Memory B cell (primary cell): ENCODE data around the gene XKR7.

ENCODE experiments used
- ATAC-seq: fragments of 150-1000 bp; cut with Tn5 transposase; 2 replicates; pipeline ENCODE4 v1.10.0; 2021; ENCODE audit warnings: low read depth, mild to moderate bottlenecking, moderate library complexity
- DNase-seq, 2 donors: peaks; one replicate each; pipeline ENCODE4 v3.0.0; 2022; ENCODE audit warnings: low spot score in 2 of 2
- H3K27ac Mint-ChIP-seq: one replicate; pipeline ENCODE4 v1.8.0; 2022; ENCODE audit warnings: mild to moderate bottlenecking, moderate library complexity, mixed read lengths
- H3K27me3 Mint-ChIP-seq: one replicate; pipeline ENCODE4 v1.8.0; 2022; ENCODE audit warnings: mixed read lengths
- H3K36me3 Mint-ChIP-seq: one replicate; pipeline ENCODE4 v1.8.0; 2022; ENCODE audit warnings: mild to moderate bottlenecking, mixed read lengths
- H3K4me1 Mint-ChIP-seq: one replicate; pipeline ENCODE4 v1.8.0; 2022; ENCODE audit warnings: mixed read lengths
- H3K4me3 Mint-ChIP-seq: one replicate; pipeline ENCODE4 v1.8.0; 2022; ENCODE audit warnings: mild to moderate bottlenecking, moderate library complexity, mixed read lengths
- H3K9me3 Mint-ChIP-seq: one replicate; pipeline ENCODE4 v1.8.0; 2022; ENCODE audit warnings: mixed read lengths

XKR7 gene

GRCh38 chr20:31979713-31980426 lies 11.9 kb downstream of the XKR7 start:
- H3K9me3 Mint-ChIP-seq: no peaks in the 10 kb centered on the region
- no peak for DNase-seq
- no peaks in the 10 kb centered on the region for H3K4me1 Mint-ChIP-seq
- no peaks in the 10 kb centered on the region for H3K36me3 Mint-ChIP-seq
- H3K27me3 Mint-ChIP-seq: peaks cover 24% of the 10 kb centered on the region
- H3K27ac Mint-ChIP-seq: no peak overlapping the region
- ATAC-seq: no peak
- H3K4me3 Mint-ChIP-seq: no peak overlapping the region

GRCh38 chr20:31981784-31982183 lies 13.8 kb downstream of the XKR7 start:
- no peaks in the 10 kb centered on the region for H3K36me3 Mint-ChIP-seq
- DNase-seq: no peak
- H3K4me3 Mint-ChIP-seq: no peak overlapping the region
- H3K27me3 Mint-ChIP-seq: peaks cover 16% of the 10 kb centered on the region
- no peaks in the 10 kb centered on the region for H3K4me1 Mint-ChIP-seq
- ATAC-seq: no peak
- no peaks in the 10 kb centered on the region for H3K9me3 Mint-ChIP-seq
- no peak overlapping the region for H3K27ac Mint-ChIP-seq

- Mint-ChIP-seq H3K4me3 (no peak overlapping the region), H3K9me3 (no peaks in the 10 kb centered on the region), H3K4me1 (no peaks in the 10 kb centered on the region), H3K36me3 (no peaks in the 10 kb centered on the region), H3K27me3 (peaks cover 8% of the 10 kb centered on the region), H3K27ac (no peak overlapping the region)
- no peak for ATAC-seq
- DNase-seq: no peak
These were observed 17.1 kb downstream of the XKR7 start for GRCh38 chr20:31984981-31985471.

- Mint-ChIP-seq H3K9me3 (no peaks in the 10 kb centered on the region), H3K4me3 (no peak overlapping the region), H3K27me3 (peaks cover 11% of the 10 kb centered on the region), H3K36me3 (no peaks in the 10 kb centered on the region), H3K4me1 (no peaks in the 10 kb centered on the region), H3K27ac (no peak overlapping the region)
- ATAC-seq: no peak
- no peak for DNase-seq
These were observed 19.8 kb downstream of the XKR7 start for GRCh38 chr20:31987744-31988143.

GRCh38 chr20:31988430-31989015 lies 20.6 kb downstream of the XKR7 start:
- no peak for ATAC-seq

GRCh38 chr20:31989030-31989645 lies 21.2 kb downstream of the XKR7 start:
- ATAC-seq (no peak), DNase-seq (no peak)
- Mint-ChIP-seq H3K9me3 (no peaks in the 10 kb centered on the region), H3K36me3 (no peaks in the 10 kb centered on the region), H3K27ac (no peak overlapping the region), H3K4me3 (no peak overlapping the region), H3K4me1 (no peaks in the 10 kb centered on the region), H3K27me3 (peaks cover 18% of the 10 kb centered on the region)

More at GRCh38 chr20:31988430-31989015, 20.6 kb downstream of the XKR7 start:
- Mint-ChIP-seq H3K27me3 (peaks cover 13% of the 10 kb centered on the region), H3K36me3 (no peaks in the 10 kb centered on the region), H3K9me3 (no peaks in the 10 kb centered on the region), H3K27ac (no peak overlapping the region), H3K4me1 (no peaks in the 10 kb centered on the region), H3K4me3 (no peak overlapping the region)
- DNase-seq: no peak

GRCh38 chr20:31990641-31991338 lies 22.8 kb downstream of the XKR7 start:
- Mint-ChIP-seq H3K36me3 (no peaks in the 10 kb centered on the region), H3K27ac (no peak overlapping the region), H3K27me3 (peaks cover 23% of the 10 kb centered on the region), H3K4me1 (peaks cover 7% of the 10 kb centered on the region), H3K9me3 (no peaks in the 10 kb centered on the region), H3K4me3 (no peak overlapping the region)
- DNase-seq: no peak
- no peak for ATAC-seq

- H3K4me3 Mint-ChIP-seq: no peak overlapping the region
- H3K36me3 Mint-ChIP-seq: no peaks in the 10 kb centered on the region
- H3K9me3 Mint-ChIP-seq: no peaks in the 10 kb centered on the region
- ATAC-seq (no peak), DNase-seq (no peak)
- H3K27me3 Mint-ChIP-seq: peaks cover 28% of the 10 kb centered on the region
- H3K27ac Mint-ChIP-seq: no peak overlapping the region
- peaks cover 11% of the 10 kb centered on the region for H3K4me1 Mint-ChIP-seq
These were observed 23.4 kb downstream of the XKR7 start for GRCh38 chr20:31991339-31991705.

- peaks cover 16% of the 10 kb centered on the region for H3K4me1 Mint-ChIP-seq
- peaks cover 2% of the 10 kb centered on the region for H3K36me3 Mint-ChIP-seq
- ATAC-seq (no peak), DNase-seq (no peak)
- peaks cover 34% of the 10 kb centered on the region for H3K27me3 Mint-ChIP-seq
- H3K9me3 Mint-ChIP-seq: no peaks in the 10 kb centered on the region
- H3K27ac Mint-ChIP-seq: no peak overlapping the region
- H3K4me3 Mint-ChIP-seq: no peak overlapping the region
These were observed 24.1 kb downstream of the XKR7 start for GRCh38 chr20:31992086-31992485.

- no peak overlapping the region for H3K4me3 Mint-ChIP-seq
- H3K27ac Mint-ChIP-seq: no peak overlapping the region
- DNase-seq (no peak), ATAC-seq (no peak)
- peaks cover 16% of the 10 kb centered on the region for H3K4me1 Mint-ChIP-seq
- H3K9me3 Mint-ChIP-seq: no peaks in the 10 kb centered on the region
- H3K36me3 Mint-ChIP-seq: peaks cover 2% of the 10 kb centered on the region
- peaks cover 33% of the 10 kb centered on the region for H3K27me3 Mint-ChIP-seq
These were observed 29.0 kb downstream of the XKR7 start for GRCh38 chr20:31996996-31997395.

GRCh38 chr20:31998246-31998645 lies 30.3 kb downstream of the XKR7 start:
- ATAC-seq: no peak
- Mint-ChIP-seq H3K27ac (no peak overlapping the region), H3K27me3 (peaks cover 27% of the 10 kb centered on the region)

GRCh38 chr20:32003325-32003724 lies 35.4 kb downstream of the XKR7 start:
- no peaks in the 10 kb centered on the region for H3K36me3 Mint-ChIP-seq
- H3K27ac Mint-ChIP-seq: no peak overlapping the region
- H3K27me3 Mint-ChIP-seq: peaks cover 4% of the 10 kb centered on the region
- H3K9me3 Mint-ChIP-seq: no peaks in the 10 kb centered on the region
- H3K4me1 Mint-ChIP-seq: no peaks in the 10 kb centered on the region
- DNase-seq (no peak), ATAC-seq (no peak)
- H3K4me3 Mint-ChIP-seq: no peak overlapping the region

More at GRCh38 chr20:31998246-31998645, 30.3 kb downstream of the XKR7 start:
- no peak for DNase-seq
- Mint-ChIP-seq H3K9me3 (no peaks in the 10 kb centered on the region), H3K4me3 (no peak overlapping the region), H3K36me3 (peaks cover 2% of the 10 kb centered on the region), H3K4me1 (peaks cover 16% of the 10 kb centered on the region)

- no peaks in the 10 kb centered on the region for H3K36me3 Mint-ChIP-seq
- H3K27ac Mint-ChIP-seq: no peak overlapping the region
- no peak for DNase-seq
- H3K9me3 Mint-ChIP-seq: no peaks in the 10 kb centered on the region
- no peaks in the 10 kb centered on the region for H3K4me1 Mint-ChIP-seq
- no peak overlapping the region for H3K4me3 Mint-ChIP-seq
- no peak for ATAC-seq
- peaks cover 5% of the 10 kb centered on the region for H3K27me3 Mint-ChIP-seq
These were observed 37.0 kb downstream of the XKR7 start for GRCh38 chr20:32004963-32005362.

GRCh38 chr20:32006053-32006452 lies 38.1 kb downstream of the XKR7 start:
- H3K4me1 Mint-ChIP-seq: no peaks in the 10 kb centered on the region

More at GRCh38 chr20:32006053-32006452, 38.1 kb downstream of the XKR7 start:
- peaks cover 7% of the 10 kb centered on the region for H3K27me3 Mint-ChIP-seq
- DNase-seq: no peak
- no peak overlapping the region for H3K4me3 Mint-ChIP-seq
- no peaks in the 10 kb centered on the region for H3K36me3 Mint-ChIP-seq
- no peaks in the 10 kb centered on the region for H3K9me3 Mint-ChIP-seq
- no peak overlapping the region for H3K27ac Mint-ChIP-seq
- no peak for ATAC-seq
